Fibroblast of mammary gland (primary cell): Measurements from ENCODE around the gene HLF.

Experiments used
- DNase-seq: peaks from one replicate; pipeline ENCODE4 v3.0.0-alpha.2; 2010; ENCODE audit warnings: low read depth
- H3K4me3 ChIP-seq: 2 replicates; pipeline ENCODE4 v1.5.1; 2011; ENCODE audit warnings: low read depth, mild to moderate bottlenecking, low read length, moderate library complexity; ENCODE audit not compliant: control insufficient read depth
- TF ChIP-seq, protein P1 (sequence below): conservative IDR thresholded peaks from 2 replicates; pipeline ENCODE4 v1.5.1; 2011; ENCODE audit warnings: low read depth, low read length, inconsistent platforms; ENCODE audit not compliant: control insufficient read depth, insufficient read depth

Gene HLF

DNA sequence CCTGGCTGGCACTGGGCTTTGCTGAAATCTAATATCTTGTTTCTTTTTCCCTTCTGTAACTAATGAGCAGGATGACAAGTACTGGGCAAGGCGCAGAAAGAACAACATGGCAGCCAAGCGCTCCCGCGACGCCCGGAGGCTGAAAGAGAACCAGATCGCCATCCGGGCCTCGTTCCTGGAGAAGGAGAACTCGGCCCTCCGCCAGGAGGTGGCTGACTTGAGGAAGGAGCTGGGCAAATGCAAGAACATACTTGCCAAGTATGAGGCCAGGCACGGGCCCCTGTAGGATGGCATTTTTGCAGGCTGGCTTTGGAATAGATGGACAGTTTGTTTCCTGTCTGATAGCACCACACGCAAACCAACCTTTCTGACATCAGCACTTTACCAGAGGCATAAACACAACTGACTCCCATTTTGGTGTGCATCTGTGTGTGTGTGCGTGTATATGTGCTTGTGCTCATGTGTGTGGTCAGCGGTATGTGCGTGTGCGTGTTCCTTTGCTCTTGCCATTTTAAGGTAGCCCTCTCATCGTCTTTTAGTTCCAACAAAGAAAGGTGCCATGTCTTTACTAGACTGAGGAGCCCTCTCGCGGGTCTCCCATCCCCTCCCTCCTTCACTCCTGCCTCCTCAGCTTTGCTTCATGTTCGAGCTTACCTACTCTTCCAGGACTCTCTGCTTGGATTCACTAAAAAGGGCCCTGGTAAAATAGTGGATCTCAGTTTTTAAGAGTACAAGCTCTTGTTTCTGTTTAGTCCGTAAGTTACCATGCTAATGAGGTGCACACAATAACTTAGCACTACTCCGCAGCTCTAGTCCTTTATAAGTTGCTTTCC lies 56.0 kb downstream of the HLF start:
- TF ChIP-seq, protein P1, sequence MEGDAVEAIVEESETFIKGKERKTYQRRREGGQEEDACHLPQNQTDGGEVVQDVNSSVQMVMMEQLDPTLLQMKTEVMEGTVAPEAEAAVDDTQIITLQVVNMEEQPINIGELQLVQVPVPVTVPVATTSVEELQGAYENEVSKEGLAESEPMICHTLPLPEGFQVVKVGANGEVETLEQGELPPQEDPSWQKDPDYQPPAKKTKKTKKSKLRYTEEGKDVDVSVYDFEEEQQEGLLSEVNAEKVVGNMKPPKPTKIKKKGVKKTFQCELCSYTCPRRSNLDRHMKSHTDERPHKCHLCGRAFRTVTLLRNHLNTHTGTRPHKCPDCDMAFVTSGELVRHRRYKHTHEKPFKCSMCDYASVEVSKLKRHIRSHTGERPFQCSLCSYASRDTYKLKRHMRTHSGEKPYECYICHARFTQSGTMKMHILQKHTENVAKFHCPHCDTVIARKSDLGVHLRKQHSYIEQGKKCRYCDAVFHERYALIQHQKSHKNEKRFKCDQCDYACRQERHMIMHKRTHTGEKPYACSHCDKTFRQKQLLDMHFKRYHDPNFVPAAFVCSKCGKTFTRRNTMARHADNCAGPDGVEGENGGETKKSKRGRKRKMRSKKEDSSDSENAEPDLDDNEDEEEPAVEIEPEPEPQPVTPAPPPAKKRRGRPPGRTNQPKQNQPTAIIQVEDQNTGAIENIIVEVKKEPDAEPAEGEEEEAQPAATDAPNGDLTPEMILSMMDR = no peak
- DNase-seq = no peak
- H3K4me3 ChIP-seq = no peak overlapping the region

DNA sequence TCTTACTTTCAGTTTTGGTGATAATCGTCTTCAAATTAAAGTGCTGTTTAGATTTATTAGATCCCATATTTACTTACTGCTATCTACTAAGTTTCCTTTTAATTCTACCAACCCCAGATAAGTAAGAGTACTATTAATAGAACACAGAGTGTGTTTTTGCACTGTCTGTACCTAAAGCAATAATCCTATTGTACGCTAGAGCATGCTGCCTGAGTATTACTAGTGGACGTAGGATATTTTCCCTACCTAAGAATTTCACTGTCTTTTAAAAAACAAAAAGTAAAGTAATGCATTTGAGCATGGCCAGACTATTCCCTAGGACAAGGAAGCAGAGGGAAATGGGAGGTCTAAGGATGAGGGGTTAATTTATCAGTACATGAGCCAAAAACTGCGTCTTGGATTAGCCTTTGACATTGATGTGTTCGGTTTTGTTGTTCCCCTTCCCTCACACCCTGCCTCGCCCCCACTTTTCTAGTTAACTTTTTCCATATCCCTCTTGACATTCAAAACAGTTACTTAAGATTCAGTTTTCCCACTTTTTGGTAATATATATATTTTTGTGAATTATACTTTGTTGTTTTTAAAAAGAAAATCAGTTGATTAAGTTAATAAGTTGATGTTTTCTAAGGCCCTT lies 56.8 kb downstream of the HLF start:
- DNase-seq = no peak
- TF ChIP-seq, protein P1 = no peak
- no peak overlapping the region for H3K4me3 ChIP-seq

DNA sequence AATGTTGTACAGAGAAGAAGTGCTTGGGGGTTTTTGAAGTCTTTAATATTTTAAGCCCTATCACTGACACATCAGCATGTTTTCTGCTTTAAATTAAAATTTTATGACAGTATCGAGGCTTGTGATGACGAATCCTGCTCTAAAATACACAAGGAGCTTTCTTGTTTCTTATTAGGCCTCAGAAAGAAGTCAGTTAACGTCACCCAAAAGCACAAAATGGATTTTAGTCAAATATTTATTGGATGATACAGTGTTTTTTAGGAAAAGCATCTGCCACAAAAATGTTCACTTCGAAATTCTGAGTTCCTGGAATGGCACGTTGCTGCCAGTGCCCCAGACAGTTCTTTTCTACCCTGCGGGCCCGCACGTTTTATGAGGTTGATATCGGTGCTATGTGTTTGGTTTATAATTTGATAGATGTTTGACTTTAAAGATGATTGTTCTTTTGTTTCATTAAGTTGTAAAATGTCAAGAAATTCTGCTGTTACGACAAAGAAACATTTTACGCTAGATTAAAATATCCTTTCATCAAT lies 57.8 kb downstream of the HLF start:
- DNase-seq = no peak
- TF ChIP-seq, protein P1 = no peak
- no peak overlapping the region for H3K4me3 ChIP-seq

DNA sequence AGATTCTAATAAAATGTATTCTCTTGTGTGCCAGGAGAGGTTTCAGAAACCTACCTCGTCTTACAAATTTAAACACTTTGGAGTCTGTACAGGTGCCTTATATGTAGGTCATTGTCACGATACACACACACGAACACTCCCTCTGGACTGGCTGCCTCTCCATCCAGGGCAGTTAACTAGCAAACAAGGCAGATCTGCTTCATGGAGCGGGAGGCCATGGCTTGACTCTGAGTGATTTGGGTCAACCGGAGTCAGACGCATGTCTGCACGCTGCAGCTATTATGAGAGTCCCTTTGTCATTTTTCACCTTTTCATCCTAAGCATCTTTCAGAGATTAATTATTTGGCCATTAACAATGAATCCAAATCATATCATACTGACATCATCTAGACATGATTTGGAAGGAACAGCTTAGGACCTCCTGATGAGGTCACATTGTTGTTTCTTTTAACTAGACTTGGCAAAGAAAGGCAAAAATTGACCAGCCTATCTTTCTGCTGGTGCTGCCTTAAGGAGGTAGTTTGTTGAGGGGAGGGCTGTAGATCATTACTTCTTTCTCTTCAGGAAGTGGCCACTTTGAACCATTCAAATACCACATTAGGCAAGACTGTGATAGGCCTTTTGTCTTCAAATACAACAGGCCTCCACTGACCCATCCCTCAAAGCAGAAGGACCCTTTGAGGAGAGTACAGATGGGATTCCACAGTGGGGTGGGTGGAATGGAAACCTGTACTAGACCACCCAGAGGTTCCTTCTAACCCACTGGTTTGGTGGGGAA lies 58.9 kb downstream of the HLF start:
- no peak for DNase-seq
- no peak overlapping the region for H3K4me3 ChIP-seq
- TF ChIP-seq, protein P1 = no peak

DNA sequence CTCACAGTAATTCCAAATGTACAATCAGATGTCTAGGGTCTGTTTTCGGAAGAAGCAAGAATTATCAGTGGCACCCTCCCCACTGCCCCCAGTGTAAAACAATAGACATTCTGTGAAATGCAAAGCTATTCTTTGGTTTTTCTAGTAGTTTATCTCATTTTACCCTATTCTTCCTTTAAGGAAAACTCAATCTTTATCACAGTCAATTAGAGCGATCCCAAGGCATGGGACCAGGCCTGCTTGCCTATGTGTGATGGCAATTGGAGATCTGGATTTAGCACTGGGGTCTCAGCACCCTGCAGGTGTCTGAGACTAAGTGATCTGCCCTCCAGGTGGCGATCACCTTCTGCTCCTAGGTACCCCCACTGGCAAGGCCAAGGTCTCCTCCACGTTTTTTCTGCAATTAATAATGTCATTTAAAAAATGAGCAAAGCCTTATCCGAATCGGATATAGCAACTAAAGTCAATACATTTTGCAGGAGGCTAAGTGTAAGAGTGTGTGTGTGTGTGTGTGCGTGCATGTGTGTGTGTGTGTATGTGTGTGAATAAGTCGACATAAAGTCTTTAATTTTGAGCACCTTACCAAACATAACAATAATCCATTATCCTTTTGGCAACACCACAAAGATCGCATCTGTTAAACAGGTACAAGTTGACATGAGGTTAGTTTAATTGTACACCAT lies 59.7 kb downstream of the HLF start:
- TF ChIP-seq, protein P1 = no peak
- no peak for DNase-seq
- H3K4me3 ChIP-seq = no peak overlapping the region

DNA sequence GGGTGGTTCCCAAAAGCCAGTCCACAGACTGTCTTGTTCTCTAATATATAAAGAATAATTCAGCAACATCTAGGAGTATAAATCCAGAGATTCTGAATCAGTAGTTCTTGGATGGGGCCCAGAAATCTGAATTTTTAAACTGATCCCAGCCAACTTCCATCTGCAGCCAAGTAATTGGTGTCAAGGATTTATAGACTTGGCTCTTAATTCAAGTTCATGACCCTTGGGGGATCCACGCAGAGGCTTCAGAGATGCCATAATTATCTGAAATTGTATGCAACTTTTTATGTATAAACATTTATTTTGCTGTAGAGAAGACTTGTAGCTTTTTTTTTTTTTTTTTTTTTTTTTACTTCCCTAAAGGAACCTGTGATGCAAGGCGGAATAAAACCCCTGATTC lies 60.6 kb downstream of the HLF start:
- no peak overlapping the region for H3K4me3 ChIP-seq
- no peak for DNase-seq
- TF ChIP-seq, protein P1 = no peak
